Measurements from ENCODE around the gene CCDC57.
"Not testable (repeated sequence)": the region's sequence is repeated elsewhere in the genome, so short reads cannot be mapped to it uniquely, and the experiment has no call there.

CCDC57 gene

DNA sequence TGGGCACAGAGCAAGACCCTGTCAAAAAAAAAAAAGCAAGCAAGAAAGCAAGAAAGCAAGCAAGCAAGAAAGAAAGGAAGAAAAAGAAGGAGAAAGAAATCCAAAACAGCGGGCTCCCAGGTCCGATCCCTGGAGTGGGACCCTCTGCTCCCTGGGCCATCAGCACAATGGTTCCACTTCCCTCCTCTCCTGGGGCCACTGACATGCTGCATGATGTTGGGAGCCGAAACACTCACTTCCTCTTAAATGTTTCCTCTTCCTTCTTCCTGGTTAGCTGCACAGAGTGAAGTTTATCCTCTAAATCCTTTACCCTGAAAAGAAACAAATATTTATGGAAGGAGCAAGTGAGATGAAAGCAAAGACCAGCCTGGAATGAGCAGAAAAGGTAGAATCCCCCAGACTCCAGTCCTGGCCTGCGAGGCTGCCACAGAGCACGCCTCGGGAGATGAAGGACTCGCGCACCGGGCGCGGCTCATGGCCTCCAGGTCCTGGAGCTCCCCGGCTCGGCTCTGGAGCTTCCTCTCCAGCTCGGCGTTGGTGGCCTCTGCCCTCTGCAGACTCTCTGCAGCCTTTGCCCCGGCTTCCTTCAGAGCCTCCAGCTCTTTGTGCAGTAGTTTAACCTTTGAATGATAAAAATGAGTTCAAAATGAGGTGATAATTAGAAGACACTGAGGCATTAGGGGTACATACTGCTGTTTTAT, 19.0 kb downstream of the CCDC57 start:
- TF ChIP-seq CTCF (IDR thresholded peaks at IDR 0.05), result no peak
- Histone ChIP-seq H3K4me3 (peak overlapping the region; percentile 30), H3K27ac (no peak overlapping the region)
- no peak for DNase-seq (ENCODE audit: low spot score)

- H3K27ac ChIP-seq; H3K4me3 ChIP-seq; DNase-seq (ENCODE audit: low spot score): not testable (repeated sequence)
Observed at GRCh38 chr17:82193050-82193449, 19.6 kb downstream of the CCDC57 start.

GRCh38 chr17:82188001-82188961, 24.4 kb downstream of the CCDC57 start:
- Histone ChIP-seq H3K4me3 (no peak overlapping the region), H3K27ac (no peak overlapping the region)
- DNase-seq (ENCODE audit: low spot score), result no peak
- no peak for TF ChIP-seq CTCF (IDR thresholded peaks at IDR 0.05)

- Histone ChIP-seq H3K4me3 (no peak overlapping the region), H3K27ac (no peak overlapping the region)
- no peak for TF ChIP-seq CTCF (IDR thresholded peaks at IDR 0.05)
- DNase-seq (ENCODE audit: low spot score), result no peak
Observed at GRCh38 chr17:82187500-82187899, 25.1 kb downstream of the CCDC57 start.

DNA sequence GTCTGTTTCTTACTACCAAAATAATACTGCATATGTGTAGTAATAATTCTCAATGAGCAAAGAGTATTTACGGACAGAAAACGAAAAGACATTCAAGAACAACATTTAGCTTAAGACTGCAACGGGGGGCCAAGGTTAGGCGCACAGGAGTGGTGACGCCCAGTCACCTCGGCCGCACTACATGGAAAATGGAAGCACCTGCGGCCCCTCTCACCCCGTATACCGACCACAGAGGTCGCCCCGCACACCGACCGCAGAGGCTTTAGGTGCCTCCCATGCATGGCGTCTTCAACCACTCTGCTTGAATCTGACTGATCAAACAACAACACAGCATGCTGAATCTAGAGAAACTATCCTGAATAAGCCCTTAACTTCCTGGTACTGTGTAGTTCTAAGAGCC, 26.4 kb downstream of the CCDC57 start:
- Histone ChIP-seq H3K4me3 (no peak overlapping the region), H3K27ac (no peak overlapping the region)
- DNase-seq (ENCODE audit: low spot score), result no peak
- no peak for TF ChIP-seq CTCF (IDR thresholded peaks at IDR 0.05)

- no peak for TF ChIP-seq CTCF (IDR thresholded peaks at IDR 0.05)
- DNase-seq (ENCODE audit: low spot score), result no peak
Observed at GRCh38 chr17:82184761-82185160, 27.9 kb downstream of the CCDC57 start.

GRCh38 chr17:82180776-82181528, 31.7 kb downstream of the CCDC57 start:
- no peak for TF ChIP-seq CTCF (IDR thresholded peaks at IDR 0.05)
- no peak overlapping the region for H3K4me3 ChIP-seq
- no peak overlapping the region for H3K27ac ChIP-seq
- DNase-seq (ENCODE audit: low spot score), result no peak

More at GRCh38 chr17:82184761-82185160, 27.9 kb downstream of the CCDC57 start:
- Histone ChIP-seq H3K4me3 (no peak overlapping the region), H3K27ac (no peak overlapping the region)

Measured in coronary artery (tissue), 2 donors.